ENCODE measurements around the gene UGT8.
"Not testable (repeated sequence)": the region's sequence is repeated elsewhere in the genome, so short reads cannot be mapped to it uniquely, and the experiment has no call there.

UGT8 gene

GRCh38 chr4:114607056-114607455 is 8.4 kb downstream of the UGT8 start:
- TF ChIP-seq SPI1 (IDR thresholded peaks at IDR 0.05; ENCODE audit: borderline replicate concordance, low read depth): no peak
- no peak for TF ChIP-seq POLR2AphosphoS5 (IDR thresholded peaks at IDR 0.05; ENCODE audit: low read depth)
- TF ChIP-seq CTCF (IDR thresholded peaks at IDR 0.05; ENCODE audit: insufficient read depth, low read length): no peak
- TF ChIP-seq REST (IDR thresholded peaks at IDR 0.05; ENCODE audit: insufficient replicate concordance, low read depth): no peak
- no peak for TF ChIP-seq GABPA (IDR thresholded peaks at IDR 0.05; ENCODE audit: low read depth)
- no peaks in the 10 kb centered on the region for H3K27me3 ChIP-seq (ENCODE audit: insufficient read depth, poor library complexity, severe bottlenecking)
- H3K27ac ChIP-seq (replicated peaks): no peak overlapping the region
- H3K4me3 ChIP-seq (replicated peaks; ENCODE audit: insufficient read depth, low read length): no peak overlapping the region
- no peak for DNase-seq (ENCODE audit: low read depth in 1 of 2, low spot score in 1 of 2)

GRCh38 chr4:114613560-114613959 is 15.0 kb downstream of the UGT8 start:
- DNase-seq (ENCODE audit: low read depth in 1 of 2, low spot score in 1 of 2): no peak
- no peaks in the 10 kb centered on the region for H3K27me3 ChIP-seq (ENCODE audit: insufficient read depth, poor library complexity, severe bottlenecking)
- H3K27ac ChIP-seq (replicated peaks): no peak overlapping the region
- TF ChIP-seq CTCF (IDR thresholded peaks at IDR 0.05; ENCODE audit: insufficient read depth, low read length): no peak
- TF ChIP-seq POLR2AphosphoS5 (IDR thresholded peaks at IDR 0.05; ENCODE audit: low read depth): no peak
- TF ChIP-seq SPI1 (IDR thresholded peaks at IDR 0.05; ENCODE audit: borderline replicate concordance, low read depth): no peak
- TF ChIP-seq GABPA (IDR thresholded peaks at IDR 0.05; ENCODE audit: low read depth): no peak
- no peak for TF ChIP-seq REST (IDR thresholded peaks at IDR 0.05; ENCODE audit: insufficient replicate concordance, low read depth)
- H3K4me3 ChIP-seq (replicated peaks; ENCODE audit: insufficient read depth, low read length): no peak overlapping the region

- no peak overlapping the region for H3K4me3 ChIP-seq (replicated peaks; ENCODE audit: insufficient read depth, low read length)
- DNase-seq (ENCODE audit: low read depth in 1 of 2, low spot score in 1 of 2): no peak
- H3K27ac ChIP-seq (replicated peaks): no peak overlapping the region
- TF ChIP-seq POLR2AphosphoS5 (IDR thresholded peaks at IDR 0.05; ENCODE audit: low read depth) (no peak), GABPA (IDR thresholded peaks at IDR 0.05; ENCODE audit: low read depth) (no peak), CTCF (IDR thresholded peaks at IDR 0.05; ENCODE audit: insufficient read depth, low read length) (no peak), SPI1 (IDR thresholded peaks at IDR 0.05; ENCODE audit: borderline replicate concordance, low read depth) (no peak), REST (IDR thresholded peaks at IDR 0.05; ENCODE audit: insufficient replicate concordance, low read depth) (no peak)
- H3K27me3 ChIP-seq (ENCODE audit: insufficient read depth, poor library complexity, severe bottlenecking): no peaks in the 10 kb centered on the region
Measured at GRCh38 chr4:114615435-114615834, 16.8 kb downstream of the UGT8 start.

GRCh38 chr4:114616036-114616435 is 17.4 kb downstream of the UGT8 start:
- not testable (repeated sequence) for DNase-seq (ENCODE audit: low read depth in 1 of 2, low spot score in 1 of 2); H3K27me3 ChIP-seq (ENCODE audit: insufficient read depth, poor library complexity, severe bottlenecking); H3K27ac ChIP-seq (replicated peaks); H3K4me3 ChIP-seq (replicated peaks; ENCODE audit: insufficient read depth, low read length)

Measured in HL-60 (cell line).